ENCODE data around the gene GSAP.

The GSAP gene

DNA sequence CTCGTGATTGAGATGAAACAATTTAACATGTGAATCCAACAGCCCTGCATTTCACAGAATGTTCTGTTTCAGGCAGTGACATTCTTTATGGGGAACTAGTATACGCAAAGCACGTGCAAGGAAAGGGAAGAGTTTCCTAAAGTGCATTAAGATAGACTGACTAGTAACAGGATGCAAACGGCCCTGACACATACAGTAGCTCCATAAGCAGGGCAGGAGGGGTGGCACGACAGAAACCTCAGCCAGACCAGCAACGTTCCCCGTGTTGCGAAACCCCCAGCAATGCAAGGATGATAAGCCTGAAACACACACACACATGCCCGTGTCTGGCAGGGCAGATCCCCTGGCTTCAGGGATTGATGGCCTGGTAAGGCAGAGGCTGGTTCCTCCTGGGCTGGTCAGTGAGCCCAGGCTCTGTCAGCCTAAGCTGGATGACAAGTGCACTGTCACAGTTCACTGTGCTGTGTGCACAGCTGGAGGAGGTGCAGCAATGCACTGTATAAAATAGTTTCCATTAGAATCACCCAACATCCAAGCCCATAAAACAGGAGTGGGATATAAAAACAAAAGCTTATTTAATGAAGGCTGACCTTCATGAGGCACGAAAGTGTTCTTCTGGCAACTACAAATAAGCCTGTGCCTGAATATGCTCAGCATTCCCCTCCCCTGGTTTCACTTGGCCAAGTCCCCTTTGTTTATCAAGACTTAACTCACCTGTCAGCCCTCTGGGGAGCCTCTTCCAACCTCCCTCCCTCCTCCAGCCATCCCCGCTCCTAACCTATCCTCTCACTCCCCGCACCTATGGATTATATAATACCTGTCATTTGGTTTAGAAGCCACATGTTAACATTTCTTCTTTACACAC is 88.8 kb downstream of the GSAP start:
- peak; percentile 48 for DNase-seq (ENCODE audit: low spot score)

DNA sequence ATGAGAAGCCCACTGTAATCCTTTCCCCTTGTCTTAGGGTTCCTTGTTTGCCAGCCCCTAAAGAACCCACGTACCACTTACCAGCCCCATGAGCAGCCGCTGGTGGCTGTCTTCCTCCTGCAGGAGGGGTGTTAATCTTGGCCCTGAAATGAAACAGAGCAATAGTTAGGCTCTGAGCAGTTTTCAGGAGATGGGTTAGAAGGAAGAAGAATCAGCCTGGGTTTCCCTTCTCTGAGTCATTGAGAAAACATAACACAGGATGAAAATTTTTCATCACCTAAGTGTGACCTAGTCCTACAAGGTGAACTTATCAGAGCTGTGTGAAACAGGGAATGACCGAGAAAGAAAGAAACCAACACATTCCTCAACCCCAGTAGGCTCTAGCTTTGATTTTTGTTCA is 90.0 kb downstream of the GSAP start:
- no peak for DNase-seq (ENCODE audit: low spot score)

DNA sequence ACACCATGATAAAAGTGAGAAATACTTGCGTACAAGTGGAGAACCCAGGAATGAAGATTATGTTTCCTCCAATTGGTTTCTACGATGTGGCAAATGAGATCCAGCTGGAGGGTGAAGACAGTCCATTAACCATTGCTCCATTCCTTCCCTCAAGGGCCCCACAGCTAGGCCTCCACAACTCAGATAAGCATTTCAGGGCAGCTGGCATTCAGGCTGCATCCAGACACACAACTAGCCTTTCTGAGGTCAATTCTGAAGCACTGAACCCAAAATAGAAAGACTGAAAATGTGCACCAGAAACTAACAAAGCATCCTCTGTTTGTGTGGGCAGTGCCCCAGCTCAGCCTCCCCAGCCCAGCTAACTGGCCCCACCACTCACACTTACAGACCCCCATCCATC is 94.8 kb downstream of the GSAP start:
- no peak for DNase-seq (ENCODE audit: low spot score)

DNA sequence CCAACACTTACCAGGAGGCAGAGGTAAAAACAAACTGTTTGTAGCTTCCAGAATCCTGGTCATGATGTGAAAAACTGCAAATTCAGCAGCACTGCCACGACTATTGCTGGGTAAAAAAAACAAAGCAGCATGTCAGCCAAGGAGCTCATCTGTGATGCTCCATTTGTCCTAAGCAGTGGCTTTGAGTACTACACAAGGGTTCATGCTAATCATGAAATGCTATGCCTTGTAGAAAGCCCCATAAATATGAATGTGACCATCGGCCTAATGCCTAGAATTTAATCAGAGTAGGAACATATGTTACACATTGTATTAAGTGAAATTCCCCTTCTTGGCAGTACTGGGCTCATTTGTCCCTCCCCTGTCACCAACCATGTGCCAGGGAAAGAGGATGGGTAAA is 95.4 kb downstream of the GSAP start:
- DNase-seq (ENCODE audit: low spot score) = no peak

DNA sequence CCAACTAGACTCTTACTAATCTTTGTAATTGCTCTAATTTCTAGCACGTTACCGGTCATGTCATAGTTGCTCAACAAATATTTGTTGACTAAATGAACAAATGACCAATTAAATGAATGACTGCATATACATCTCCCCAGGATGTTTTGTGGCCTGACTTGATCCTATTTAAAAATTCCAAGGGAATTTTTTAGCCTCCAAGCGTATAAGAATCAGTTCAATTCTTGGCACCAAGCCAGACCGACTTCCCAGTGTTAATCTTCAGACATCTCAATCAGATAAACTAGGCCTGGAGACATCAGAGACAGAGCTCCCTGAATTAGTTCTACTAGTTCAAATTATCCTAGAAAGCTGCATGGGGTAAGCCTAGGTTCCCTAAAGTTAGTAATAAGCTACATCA is 96.0 kb downstream of the GSAP start:
- DNase-seq (ENCODE audit: low spot score) = no peak

DNA sequence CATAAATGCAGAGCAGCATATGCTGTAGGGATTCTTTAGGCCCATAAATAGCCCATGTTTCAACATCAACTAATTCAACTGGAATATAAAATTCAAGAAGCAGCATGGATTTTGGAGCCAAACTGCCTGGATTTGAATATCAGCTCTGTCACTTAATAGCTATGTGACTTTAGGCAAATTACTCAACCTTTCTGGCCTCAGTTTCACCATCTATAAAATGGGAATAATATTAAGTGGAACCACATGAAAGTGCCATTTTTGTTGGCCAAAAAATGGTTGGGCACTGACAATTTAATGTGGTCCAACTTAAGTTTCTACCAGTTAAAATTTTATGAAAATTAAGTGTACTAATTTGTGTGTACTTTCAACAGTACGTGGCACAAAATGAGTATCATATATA is 98.1 kb downstream of the GSAP start:
- DNase-seq (ENCODE audit: low spot score) = no peak

DNA sequence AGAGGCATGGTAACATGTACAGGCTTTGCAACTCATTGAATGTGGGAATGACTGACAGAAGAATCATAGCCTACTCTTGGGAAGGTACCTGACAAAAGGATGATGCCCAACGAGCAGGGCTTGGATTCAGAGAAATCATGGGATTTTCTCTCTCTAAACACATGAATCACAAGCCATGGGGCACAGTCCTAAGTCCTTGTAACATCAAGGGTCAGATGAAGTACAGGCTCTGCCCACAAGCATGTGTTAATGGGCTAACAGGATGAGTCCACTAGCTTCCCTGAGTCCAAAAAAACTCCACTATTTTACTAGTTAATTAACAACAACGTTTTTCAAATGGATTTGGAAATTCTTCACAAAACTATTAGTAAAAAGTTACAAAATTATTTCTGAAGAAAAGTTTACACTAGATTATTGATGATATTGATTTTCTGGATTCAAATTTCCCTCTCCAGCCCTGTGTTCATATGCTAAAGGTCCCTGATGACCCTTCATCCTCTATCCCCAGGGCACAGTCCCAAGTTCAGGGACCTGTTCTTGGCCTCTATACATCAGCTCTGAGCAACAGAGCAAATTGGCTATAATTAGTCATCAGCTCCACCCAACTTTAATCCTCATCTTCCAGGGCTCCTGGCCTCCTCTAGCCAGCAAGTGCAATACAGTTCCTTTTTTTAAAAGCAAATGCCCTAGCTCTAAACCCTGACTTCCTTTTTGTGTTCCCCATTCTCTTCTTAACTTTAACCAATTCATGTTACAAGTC is 99.8 kb downstream of the GSAP start:
- DNase-seq (ENCODE audit: low spot score) = no peak

DNA sequence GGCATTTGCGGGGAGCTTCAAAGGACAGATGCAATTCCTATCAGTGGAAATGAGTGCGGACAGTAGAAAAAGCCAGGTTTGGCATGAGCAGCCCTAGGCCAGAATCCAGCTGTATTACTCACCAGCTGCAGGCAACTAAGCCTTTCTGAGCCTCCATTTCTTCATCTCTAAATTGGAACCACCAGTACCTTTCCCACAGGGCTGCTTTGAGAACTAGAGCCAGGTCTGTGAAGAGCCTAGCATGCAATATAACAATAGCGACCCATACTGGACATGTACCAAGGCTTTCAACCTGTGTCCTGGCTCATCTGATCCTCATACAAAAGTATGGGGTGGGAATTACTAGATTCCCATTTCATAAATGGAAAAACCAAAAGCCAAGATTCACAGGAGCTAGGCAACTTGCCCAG is 101.0 kb downstream of the GSAP start:
- DNase-seq (ENCODE audit: low spot score) = no peak

DNA sequence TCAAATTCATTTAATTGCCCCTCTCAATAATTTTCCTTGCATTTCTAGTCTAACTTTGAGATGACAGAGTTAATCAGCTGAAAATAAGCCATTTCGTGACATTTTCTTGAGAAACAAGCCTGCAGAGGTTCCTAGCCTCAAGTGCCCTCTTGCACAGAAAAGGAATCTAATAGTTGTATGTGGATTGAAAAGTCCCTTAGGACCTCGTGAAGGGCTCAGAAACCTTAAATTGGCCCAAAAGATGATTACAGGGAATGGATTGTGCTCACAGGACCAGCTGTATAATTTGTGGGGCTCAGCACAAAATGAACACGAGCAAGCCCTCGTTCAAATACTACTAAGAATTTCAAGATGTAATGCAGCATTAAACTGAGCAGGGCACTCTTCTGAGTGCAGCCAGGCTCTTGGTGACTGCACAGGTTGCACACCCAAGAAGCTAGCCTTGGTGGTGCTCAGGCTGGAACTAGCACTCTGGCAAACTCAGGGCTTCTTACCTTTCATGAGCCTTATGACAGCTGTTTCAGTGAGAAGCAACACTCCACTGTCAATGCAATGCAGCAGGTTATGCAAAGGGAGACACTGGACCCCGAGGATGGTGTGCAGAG is 102.2 kb downstream of the GSAP start:
- DNase-seq (ENCODE audit: low spot score) = no peak

DNA sequence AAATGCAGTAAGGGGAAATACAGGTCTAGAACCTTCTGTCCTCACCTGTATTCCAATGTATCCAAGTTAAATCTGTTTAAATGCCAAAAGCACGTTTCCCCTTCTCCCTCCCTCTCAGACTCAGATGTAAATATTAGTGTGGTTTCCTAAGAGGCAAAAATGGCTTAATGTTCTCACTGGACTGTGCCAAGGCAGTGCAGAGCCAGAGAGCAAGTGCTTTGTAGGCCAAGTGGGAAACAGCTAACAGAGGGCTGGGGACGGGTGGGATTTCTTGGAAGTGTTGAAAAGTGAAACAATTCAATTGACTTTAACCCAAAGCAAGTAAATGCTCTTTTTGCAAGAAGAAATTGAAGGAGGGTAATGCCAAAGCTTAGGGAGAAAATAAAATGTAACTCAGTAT is 103.1 kb downstream of the GSAP start:
- DNase-seq (ENCODE audit: low spot score) = no peak

DNA sequence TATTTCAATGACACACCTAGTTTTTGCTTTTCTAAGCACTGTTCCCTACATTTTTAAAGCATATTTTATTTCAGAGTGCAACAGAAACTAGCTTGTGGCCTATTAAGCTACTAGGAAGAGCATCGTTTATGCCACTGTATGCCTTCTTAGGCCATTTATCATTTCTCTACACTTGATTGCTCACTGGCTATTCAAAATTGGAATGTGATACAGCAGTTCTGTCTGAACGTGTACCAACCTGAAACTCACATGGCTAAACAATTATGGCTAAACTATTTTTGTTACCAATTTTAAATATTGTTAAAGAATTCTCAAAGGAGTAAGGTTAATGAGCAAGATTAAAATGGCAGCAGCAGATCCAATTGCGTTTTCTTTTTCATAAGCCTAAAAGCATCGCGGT is 105.2 kb downstream of the GSAP start:
- DNase-seq (ENCODE audit: low spot score) = no peak

DNA sequence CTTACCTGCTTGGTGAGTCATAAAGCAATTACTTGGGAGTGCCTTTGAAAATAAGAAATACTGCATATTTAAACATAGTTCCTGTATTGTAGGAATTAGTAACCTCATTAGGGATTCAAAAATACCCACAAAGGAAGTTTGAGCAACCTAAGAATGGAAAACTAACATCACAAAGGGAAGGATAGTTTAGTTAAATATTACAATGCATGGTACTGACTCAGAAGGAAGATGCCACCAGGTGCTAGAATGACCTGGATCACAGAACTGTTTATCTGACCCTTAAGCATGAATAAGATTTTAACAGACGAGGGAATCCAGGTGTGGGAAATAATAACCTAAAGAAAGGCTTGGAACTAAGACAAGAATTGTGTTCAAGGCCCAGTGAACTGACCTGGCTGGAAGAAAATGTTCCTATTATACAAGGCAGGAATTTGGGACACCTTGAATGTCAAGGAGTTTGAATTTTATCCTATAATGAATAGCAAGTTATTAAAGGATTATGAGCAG is 106.4 kb downstream of the GSAP start:
- no peak for DNase-seq (ENCODE audit: low spot score)

DNA sequence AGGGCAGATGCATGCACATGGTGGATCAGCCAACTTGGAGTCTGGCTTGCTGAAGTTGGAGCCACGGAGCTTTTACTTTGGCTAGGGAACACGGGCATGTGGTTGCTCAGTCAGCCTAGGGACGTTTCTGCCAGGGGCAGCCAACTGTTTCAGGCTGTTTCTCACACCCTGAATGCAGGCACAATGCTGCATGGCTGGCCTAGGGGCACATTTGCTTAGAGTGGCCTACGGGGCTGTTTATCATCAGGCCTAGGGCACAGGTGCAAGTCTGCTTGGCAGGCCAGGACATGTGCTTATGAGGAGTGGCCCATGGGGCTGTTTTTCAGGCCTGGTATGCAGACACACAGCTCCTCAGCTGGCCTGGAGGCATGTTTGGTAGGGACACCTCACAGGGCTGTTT is 107.4 kb downstream of the GSAP start:
- no peak for DNase-seq (ENCODE audit: low spot score)

DNA sequence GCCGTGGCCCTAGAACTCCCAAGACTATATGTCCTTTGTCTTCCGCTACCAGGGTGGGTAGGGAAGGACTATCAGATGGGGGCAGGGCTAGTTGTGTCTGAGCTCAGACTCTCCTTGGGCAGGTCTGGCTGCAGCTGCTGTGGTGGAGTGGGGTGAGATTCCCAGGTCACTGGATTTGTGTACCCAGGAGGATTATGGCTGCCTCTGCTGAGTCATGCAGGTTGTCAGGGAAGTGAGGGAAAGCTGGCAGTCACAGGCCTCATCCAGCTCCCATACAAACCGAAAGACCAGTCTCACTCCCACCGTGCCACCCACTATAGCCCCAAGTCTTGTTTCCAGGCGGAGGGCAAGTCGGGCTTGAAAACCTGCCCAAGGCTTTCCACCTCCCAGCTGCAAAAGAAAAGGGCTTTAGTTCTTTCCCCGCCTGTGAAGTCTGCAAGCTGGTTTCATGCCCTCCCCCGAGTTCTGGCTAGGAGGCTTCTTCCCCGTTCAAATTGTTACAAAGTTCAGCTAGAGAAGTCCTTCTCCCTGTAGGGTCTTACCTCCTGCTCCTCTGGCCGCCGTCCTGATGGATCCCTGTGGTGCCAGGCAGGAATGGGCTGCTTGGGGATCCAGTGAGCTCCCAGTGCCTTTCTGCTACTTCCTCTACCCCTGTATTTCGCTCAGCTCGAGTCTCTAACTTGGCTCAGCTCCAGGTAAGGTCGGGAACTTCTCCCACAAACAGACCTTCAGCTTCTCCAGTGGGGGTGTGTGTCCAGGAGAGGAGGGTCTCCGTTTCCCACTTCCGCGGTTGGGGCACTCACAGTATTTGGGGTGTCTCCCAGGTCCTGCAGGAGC is 109.7 kb downstream of the GSAP start:
- no peak for DNase-seq (ENCODE audit: low spot score)

DNA sequence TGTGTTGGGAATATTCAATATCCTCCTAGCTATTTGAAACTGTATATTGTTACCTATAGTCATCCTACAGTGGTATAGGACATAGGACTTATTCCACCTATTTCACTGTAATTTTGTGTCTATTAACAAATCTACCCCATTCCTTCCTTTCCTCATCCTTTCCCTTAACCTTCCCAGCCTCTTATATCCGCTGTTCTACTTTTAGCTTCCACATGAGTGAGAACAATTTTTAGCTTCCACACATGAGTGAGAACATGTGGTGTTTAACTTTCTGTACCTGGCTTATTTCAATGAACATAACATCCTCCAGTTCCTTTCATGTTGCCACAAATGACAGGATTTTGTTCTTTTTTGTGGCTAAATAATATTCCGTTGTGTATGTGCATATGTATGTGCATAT is 120.6 kb downstream of the GSAP start:
- DNase-seq (ENCODE audit: low spot score) = no peak

DNA sequence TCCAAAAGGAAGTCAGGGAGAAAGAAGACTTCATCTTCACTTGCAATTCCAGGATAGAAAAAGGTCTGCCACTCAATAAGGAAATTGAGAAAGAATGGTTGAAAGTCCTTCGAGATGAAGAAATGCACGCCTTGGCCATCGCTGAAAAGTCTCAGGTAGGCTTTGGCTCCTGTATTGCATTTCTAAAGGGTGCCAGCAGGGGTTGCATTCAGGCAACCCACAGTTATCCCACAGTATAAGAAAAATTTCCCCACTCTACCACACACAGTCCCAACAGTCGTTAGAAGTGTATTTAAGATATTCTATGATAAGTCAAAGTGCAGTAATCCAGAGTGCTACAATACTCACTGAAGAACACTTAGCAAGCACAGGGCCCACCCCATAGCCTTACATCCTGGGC is 123.1 kb downstream of the GSAP start:
- DNase-seq (ENCODE audit: low spot score) = no peak

DNA sequence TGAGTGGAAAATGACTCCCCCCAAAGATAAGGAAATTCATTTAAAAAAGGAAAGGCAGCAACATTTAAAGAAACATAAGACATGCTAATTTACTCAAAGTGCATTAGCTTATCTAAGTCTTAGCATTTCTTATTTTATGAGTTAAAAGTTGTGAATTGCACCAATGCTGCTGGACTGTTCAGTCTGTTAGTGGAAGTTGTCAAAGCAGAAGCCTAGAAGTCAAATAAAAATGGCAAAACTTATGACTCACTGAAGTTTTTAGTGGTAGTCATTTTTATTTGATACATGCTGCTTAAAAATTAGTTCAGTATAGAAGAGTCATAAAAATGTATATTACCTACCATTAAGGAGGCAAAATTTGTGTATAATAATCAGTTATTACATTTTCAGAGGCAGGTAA is 125.7 kb downstream of the GSAP start:
- no peak for DNase-seq (ENCODE audit: low spot score)

DNA sequence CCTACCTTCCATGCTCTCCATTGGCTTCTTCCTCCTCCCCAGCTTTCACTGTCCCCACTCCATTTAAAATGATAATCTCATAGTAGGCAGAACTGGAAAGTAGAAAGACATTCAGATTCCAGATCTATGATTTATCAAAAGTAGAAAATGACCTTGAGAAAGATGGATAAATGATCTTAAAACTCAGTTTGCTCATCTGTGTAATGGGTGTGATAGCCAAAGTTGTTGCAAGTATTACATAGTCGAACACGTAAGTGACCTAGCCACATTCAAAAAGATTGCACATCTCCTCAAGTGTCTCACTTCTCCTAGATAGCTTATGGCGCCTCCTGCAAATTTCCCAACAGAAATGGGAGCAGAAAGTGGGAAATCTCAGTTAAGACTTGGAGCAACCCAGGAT is 126.8 kb downstream of the GSAP start:
- no peak for DNase-seq (ENCODE audit: low spot score)

DNA sequence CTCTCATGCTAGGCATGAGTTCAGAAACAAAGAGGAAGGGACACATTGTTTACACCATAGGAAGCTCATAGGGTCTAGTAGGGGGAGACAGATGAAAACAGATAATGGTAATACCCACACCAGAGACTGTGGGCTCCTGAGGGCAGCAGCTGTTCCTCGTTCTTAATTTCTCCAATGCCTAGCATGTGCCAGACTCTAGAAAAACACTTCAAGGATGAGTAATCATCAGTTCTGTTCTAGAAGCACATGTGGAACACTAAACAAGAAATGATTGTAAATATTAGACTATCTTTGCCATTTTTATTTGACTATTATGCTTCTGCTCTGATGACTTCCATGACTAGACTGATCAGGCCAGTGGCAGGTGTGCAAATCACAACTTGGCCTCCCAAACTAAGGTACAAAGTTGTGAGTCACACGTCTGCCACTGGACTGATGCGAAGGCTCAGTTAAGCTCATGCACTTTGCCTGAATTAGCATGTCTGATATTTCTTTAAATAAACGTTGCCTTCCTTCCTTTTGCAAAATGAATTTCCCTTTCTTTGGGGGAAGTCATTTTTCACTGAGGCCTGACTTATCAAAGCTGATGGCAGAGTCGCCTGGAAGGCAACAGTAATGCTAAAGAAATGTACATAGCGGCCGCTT is 127.4 kb downstream of the GSAP start:
- DNase-seq (ENCODE audit: low spot score) = no peak

DNA sequence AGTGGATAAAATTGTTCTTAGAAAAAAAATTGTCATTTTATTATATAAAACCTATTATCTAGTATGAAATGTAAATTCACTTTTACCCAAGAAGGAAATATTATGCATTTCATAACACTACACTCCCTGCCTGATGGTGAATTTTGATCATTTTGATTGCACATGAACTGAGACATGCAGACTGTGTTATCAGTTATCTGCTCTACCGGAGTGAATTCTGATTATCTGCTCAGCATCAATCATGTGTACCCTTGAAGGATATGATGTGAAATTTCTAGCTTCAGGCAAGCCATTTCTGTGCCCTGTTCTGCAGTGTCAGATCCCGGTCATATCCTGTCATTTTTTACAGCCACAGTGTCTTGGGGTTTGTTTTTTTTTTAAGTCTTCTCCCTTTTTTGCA is 131.5 kb downstream of the GSAP start:
- no peak for DNase-seq (ENCODE audit: low spot score)

DNA sequence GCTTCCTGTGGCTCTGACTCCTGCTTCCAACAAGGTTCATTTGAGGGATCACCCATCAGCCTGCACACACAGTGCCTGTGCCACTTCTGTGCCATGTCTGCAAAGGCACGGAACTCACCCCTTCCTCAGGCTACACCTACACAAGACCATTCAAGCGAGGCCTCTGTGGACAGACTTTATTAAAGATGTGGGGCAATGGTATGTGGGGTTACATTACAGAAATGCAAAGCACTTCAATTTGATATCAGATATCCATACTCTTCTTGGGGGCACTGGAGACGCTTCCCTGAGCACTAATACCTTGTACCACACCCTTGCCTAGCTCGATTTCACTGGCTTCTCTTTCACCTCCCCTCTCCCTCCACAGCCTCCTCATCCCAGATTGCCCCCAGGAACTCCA is 132.1 kb downstream of the GSAP start:
- no peak for DNase-seq (ENCODE audit: low spot score)

DNA sequence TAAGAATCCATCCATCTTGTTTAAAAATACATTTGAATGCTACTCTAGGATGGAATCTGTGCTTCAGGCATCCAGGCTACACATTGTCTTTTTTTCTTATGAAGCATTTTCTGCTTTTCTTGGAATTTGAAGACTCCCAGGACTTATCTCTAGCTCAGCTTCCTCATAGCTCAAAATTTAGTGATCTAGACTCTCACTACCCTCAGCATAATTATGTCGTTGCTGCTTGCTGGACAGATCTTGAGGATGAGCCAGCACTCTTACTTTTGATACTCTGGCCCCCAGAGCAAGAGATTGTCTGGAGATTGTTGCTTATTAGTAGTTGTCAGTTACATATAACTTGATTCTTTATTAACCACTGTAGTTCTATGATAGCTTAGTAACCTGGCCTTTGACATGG is 133.3 kb downstream of the GSAP start:
- DNase-seq (ENCODE audit: low spot score) = no peak
